ENCODE data around the gene COLEC12. TPM values are rescaled to one million over a fixed set of nuclear protein-coding genes. Genes with fewer than 3 reads are reported as not detected.
A peak's percentile ranks its signal among the peaks of the same experiment; 100 is the strongest.

The COLEC12 gene
- total and polyA plus RNA-seq, 2 donors (not counting 3 experiments of a cell fraction or from before 2014, with no cell fraction given) = 8.0 to 17.1 TPM

DNA sequence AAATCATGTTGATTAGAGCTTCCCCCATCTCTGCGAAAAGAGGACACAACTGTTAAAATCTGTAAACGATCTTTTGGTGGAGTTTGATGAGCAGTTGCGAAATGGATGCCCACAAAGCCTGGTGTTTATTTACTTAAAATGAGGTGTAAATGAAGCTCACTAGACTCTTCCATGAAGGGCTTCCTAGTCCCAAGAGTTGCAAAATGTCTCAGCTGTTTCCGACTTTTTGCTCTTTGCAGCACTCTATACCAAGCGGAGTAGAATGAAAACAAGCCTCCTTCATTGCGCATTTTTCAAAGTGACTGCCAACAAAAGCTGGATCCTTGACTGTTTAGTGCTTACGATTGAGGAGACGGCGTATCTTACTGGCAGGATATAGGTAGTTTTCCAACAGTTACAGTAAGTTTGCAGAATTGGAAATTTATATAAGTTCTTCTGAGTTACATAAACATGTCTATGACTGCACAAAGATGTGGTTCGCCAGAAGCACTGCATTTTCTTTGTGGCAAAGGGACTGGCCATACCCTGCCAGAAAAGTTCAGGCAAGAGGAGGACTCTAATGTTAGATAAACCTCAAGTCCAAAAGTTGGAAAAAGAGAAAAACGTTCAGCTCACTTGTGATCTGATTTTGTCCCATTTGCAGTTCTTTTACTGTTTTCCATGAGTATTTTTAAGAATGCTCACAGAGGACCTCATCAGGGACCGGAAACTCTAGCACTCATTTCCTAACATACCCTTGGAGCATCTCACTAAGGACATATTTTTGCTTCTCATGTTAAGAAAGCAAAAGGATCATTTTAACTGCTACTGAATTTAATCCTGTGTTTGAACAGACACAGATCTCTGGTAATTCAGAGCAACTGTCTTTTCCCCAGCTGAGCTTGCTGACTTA, 42.7 kb downstream of the COLEC12 start:
- Histone ChIP-seq H3K9ac (replicated peaks; ENCODE audit: extremely low read depth, insufficient read depth, low read length) (no peak overlapping the region), H2AFZ (ENCODE audit: low read depth, low read length) (peak overlapping the region; percentile 18), H3K4me1 (ENCODE audit: control insufficient read depth, extremely low read depth, insufficient read depth, low read length) (peaks cover 15% of the 10 kb centered on the region), H3K9me3 (replicated peaks; ENCODE audit: control insufficient read depth, insufficient read depth, low read length) (no peaks in the 10 kb centered on the region), H3K27me3 (ENCODE audit: control insufficient read depth in 2 of 2, insufficient read depth in 2 of 2, low read length in 2 of 2) (peaks cover 0 to 2% of the 10 kb centered on the region in 2 experiments), H3K36me3 (ENCODE audit: control insufficient read depth in 2 of 2, extremely low read depth in 1 of 2, insufficient read depth in 2 of 2, low read length in 2 of 2) (no peaks in the 10 kb centered on the region), H3K9me1 (replicated peaks; ENCODE audit: control insufficient read depth, extremely low read depth, insufficient read depth, low read length) (no peaks in the 10 kb centered on the region), H3K4me2 (ENCODE audit: insufficient read depth, low read length) (peak overlapping the region; percentile 40), H3K27ac (ENCODE audit: insufficient read depth, low read depth, low read length) (no peak overlapping the region), H3K79me2 (ENCODE audit: control insufficient read depth, insufficient read depth, low read length) (no peaks in the 10 kb centered on the region), H3K4me3 (replicated peaks in 1 of 3; ENCODE audit: insufficient read depth in 1 of 3, low read depth in 1 of 3, low read length in 3 of 3) (no peak overlapping the region), H4K20me1 (replicated peaks; ENCODE audit: control insufficient read depth, extremely low read depth, insufficient read depth, low read length) (no peaks in the 10 kb centered on the region)
- DNase-seq (ENCODE audit: low read depth, low spot score) (peak; percentile 60), FAIRE-seq (peak; percentile 83)
- ChIA-PET CTCF (interaction anchor here (0.8 to 1.7 kb wide), 7 partner anchors 9 to 167 kb away, joined by 3 to 5 read pairs (median 4); no protein-coding TSS in a partner anchor), POLR2A (interaction anchor here (0.6 kb wide), 1 partner anchor 153 kb away, joined by 5 read pairs; no protein-coding TSS in a partner anchor)
- TF ChIP-seq POLR2AphosphoS5 (IDR thresholded peaks at IDR 0.05; ENCODE audit: insufficient read depth, low read depth, low read length) = no peak
- TF ChIP-seq, protein P1, sequence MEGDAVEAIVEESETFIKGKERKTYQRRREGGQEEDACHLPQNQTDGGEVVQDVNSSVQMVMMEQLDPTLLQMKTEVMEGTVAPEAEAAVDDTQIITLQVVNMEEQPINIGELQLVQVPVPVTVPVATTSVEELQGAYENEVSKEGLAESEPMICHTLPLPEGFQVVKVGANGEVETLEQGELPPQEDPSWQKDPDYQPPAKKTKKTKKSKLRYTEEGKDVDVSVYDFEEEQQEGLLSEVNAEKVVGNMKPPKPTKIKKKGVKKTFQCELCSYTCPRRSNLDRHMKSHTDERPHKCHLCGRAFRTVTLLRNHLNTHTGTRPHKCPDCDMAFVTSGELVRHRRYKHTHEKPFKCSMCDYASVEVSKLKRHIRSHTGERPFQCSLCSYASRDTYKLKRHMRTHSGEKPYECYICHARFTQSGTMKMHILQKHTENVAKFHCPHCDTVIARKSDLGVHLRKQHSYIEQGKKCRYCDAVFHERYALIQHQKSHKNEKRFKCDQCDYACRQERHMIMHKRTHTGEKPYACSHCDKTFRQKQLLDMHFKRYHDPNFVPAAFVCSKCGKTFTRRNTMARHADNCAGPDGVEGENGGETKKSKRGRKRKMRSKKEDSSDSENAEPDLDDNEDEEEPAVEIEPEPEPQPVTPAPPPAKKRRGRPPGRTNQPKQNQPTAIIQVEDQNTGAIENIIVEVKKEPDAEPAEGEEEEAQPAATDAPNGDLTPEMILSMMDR (IDR thresholded peaks at IDR 0.05; ENCODE audit: extremely low read depth in 1 of 2, insufficient read depth in 1 of 2, low read depth in 1 of 2, low read length in 2 of 2) = no peak
- no peak for TF ChIP-seq GATA2 (IDR thresholded peaks at IDR 0.05; ENCODE audit: insufficient read depth, insufficient read length, low read depth, low read length)
- no peak for TF ChIP-seq MYC (IDR thresholded peaks at IDR 0.05; ENCODE audit: low read depth, low read length)
- TF ChIP-seq FOS (IDR thresholded peaks at IDR 0.05; ENCODE audit: borderline replicate concordance, insufficient read depth, low read length) = no peak
- no peak for TF ChIP-seq EZH2 (IDR thresholded peaks at IDR 0.05; ENCODE audit: borderline replicate concordance, low read depth, low read length, severe bottlenecking)
- no peak for TF ChIP-seq JUN (IDR thresholded peaks at IDR 0.05; ENCODE audit: borderline replicate concordance, insufficient read depth, insufficient read length, low read depth)
- TF ChIP-seq, protein P2, sequence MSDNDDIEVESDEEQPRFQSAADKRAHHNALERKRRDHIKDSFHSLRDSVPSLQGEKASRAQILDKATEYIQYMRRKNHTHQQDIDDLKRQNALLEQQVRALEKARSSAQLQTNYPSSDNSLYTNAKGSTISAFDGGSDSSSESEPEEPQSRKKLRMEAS (IDR thresholded peaks at IDR 0.05; ENCODE audit: insufficient read depth, insufficient read length) = no peak
- TF ChIP-seq POLR2A (IDR thresholded peaks at IDR 0.05; ENCODE audit: low read depth, low read length) = no peak
- dilution Hi-C loops (cut with MboI; ENCODE audit: extremely low pct_ligation_motif_present, low sequenced_read_pairs) (no loop called here), intact Hi-C loops (cut with micrococcal nuclease) (loop anchor here (1.0 kb wide), 1 partner anchor 18 kb away; no protein-coding TSS in a partner anchor)
- no TSS peak for BruUV-seq (replicated peaks)
